HL-60 (cell line): Measurements from ENCODE around the gene CHMP4B.

Source experiments
- CTCF ChIP-seq: IDR thresholded peaks from one replicate; pipeline ENCODE4 v1.5.1; 2011; ENCODE audit warnings: low read length, control low read depth, inconsistent platforms; ENCODE audit not compliant: insufficient read depth
- POLR2AphosphoS5 ChIP-seq: IDR thresholded peaks from 2 replicates; pipeline ENCODE4 v1.6.1; 2012; ENCODE audit warnings: low read depth
- SPI1 ChIP-seq: IDR thresholded peaks from 2 replicates; pipeline ENCODE4 v1.6.1; 2012; ENCODE audit warnings: low read depth, mild to moderate bottlenecking, borderline replicate concordance

DNA sequence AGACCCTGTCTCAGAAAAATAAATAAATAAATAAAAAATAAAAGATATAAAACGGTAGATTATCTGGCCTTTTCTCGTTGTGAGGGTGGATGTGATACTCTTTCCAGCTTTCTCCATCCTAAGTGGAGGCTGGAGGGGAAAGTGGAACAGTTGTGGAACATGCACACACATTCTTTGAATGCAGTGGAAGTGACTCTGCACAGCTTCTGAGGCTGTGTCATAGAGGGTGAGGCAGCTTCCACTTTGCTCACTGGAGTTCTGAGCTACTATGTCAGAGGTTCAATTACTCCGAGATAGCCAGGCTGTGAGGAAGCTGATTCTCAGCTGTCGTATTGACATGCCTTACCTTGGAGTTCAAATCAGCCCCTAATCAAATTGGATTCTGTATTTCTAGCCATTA lies 82.2 kb downstream of the CHMP4B start:
- TF ChIP-seq CTCF = no peak
- TF ChIP-seq SPI1 = no peak
- TF ChIP-seq POLR2AphosphoS5 = no peak
